Activated CD4-positive, alpha-beta T cell treated with anti-CD3 and anti-CD28 coated beads for 36 hours (primary cell): Measurements from ENCODE around the gene IFI35. TPM values are rescaled to one million over a fixed set of nuclear protein-coding genes. Genes with fewer than 3 reads are reported as not detected.
"Not testable (repeated sequence)": the region's sequence is repeated elsewhere in the genome, so short reads cannot be mapped to it uniquely, and the experiment has no call there.

Experiments used
- ATAC-seq: fragments of 200-7000 bp; cut with Tn5 transposase; one replicate; pipeline ENCODE4 v1.10.0; 2021; ENCODE audit warnings: mild to moderate bottlenecking, moderate library complexity
- CTCF ChIA-PET: fragments of 350-600 bp; sonication (Branson Sonifier 250); formaldehyde crosslinking; loops from one replicate; lab custom pipeline; 2021; ENCODE audit warnings: antibody characterized with exemption; lab: Charles Lee
- POLR2A ChIA-PET: fragments of 350-600 bp; sonication (Branson Sonifier 250); formaldehyde crosslinking; loops from one replicate; lab custom pipeline; 2021; ENCODE audit warnings: antibody characterized with exemption, inconsistent platforms; lab: Charles Lee
- DNase-seq: peaks from one replicate; pipeline ENCODE4 v3.0.0-alpha.2; 2020
- H3K27ac Mint-ChIP-seq: one replicate; pipeline ENCODE4 v1.8.0; 2021; ENCODE audit warnings: mixed read lengths
- H3K27me3 Mint-ChIP-seq: one replicate; pipeline ENCODE4 v1.8.0; 2021; ENCODE audit warnings: mixed read lengths
- H3K36me3 Mint-ChIP-seq: one replicate; pipeline ENCODE4 v1.8.0; 2021; ENCODE audit warnings: low read depth, mixed read lengths
- H3K4me1 Mint-ChIP-seq: one replicate; pipeline ENCODE4 v1.8.0; 2021; ENCODE audit warnings: mixed read lengths
- H3K4me3 Mint-ChIP-seq: one replicate; pipeline ENCODE4 v1.8.0; 2021; ENCODE audit warnings: mild to moderate bottlenecking, moderate library complexity, mixed read lengths
- H3K9me3 Mint-ChIP-seq: one replicate; pipeline ENCODE4 v1.8.0; 2021; ENCODE audit warnings: low read depth, mixed read lengths
- intact Hi-C, 2 experiments: fragments of 100-400 bp; cut with DNase I in 1 of 2; cut with micrococcal nuclease in 1 of 2; formaldehyde crosslinking; loops; one replicate each; pipeline versions ENCODE4 v1.14.2 to v1.15.1; 2022 to 2024; cut with DNase I, micrococcal nuclease
- total RNA-seq, 2 experiments: library from RNA; stranded (reverse); gene quantifications; one replicate each; pipeline ENCODE4 v1.2.3, GENCODE V29; 2021

Gene IFI35
- 10 to 100 TPM; 65.3 to 68.1 TPM for total RNA-seq

- DNase-seq (peak; percentile 94), ATAC-seq (peak; percentile 97)
- Mint-ChIP-seq H3K27ac (peak within 1 kb of the TSS; percentile 100), H3K27me3 (no peaks in the 10 kb centered on the region), H3K4me1 (peaks cover 24% of the 10 kb centered on the region), H3K9me3 (no peaks in the 10 kb centered on the region), H3K4me3 (peak within 1 kb of the TSS; percentile 99), H3K36me3 (peaks cover 28% of the 10 kb centered on the region)
- POLR2A ChIA-PET, result interaction anchor here (1.0 to 1.7 kb wide), 3 partner anchors 9 to 17 kb away, joined by 3 to 13 read pairs (median 4); partner anchors contain the start of gene RPL27
- CTCF ChIA-PET, result interaction anchor here (1.0 to 2.3 kb wide), 2 partner anchors 8 to 165 kb away, joined by 3 to 12 read pairs; partner anchors contain the start of gene RPL27
- intact Hi-C loops, result loop anchor here (1.0 kb wide), 3 partner anchors 9 to 309 kb away; partner anchors contain the start of genes RPL27 (in 1 of the 2) and VAT1 (in 1 of the 2)
These were observed at the start of gene IFI35 for GRCh38 chr17:43006639-43007551. Gene IFI35, plus strand, starts transcription at chr17:43006784. Its CDS starts 164 bp downstream, at chr17:43006948.

DNA sequence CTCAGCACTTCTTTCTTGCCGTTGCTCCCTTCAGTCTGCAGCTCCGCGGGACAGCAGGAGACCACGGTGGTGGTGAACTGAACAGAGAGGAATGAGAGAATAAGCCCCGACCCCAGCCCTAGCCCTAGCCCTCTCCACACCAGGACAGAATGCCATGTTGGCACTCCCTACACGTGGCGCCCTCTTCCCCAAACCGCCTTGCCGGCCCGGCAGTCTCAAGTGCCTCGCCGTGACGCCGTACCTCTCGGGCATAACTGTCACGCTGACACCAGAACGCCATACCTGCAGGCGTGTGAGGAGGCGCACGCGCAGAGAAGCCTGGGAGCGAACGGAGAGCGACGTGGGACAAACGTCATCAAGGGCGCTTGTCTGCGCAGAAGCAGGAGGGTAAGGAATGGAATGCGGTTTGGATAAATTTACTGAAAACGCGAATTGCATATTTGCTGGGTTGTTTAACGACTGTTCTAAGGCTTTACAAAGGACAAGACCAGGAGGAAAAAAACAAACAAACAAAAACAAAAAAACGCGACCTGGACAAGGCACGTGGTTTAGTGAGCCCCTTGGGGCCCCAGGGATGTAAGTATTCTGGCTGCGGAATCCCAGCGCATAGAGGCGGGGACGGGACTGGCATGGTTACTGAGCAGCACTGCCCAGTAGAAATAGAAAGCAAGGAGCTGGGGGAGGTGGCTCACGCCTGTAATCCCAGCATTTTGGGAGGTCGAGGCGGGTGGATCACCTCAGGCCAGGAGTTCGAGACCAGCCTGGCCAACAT, 42.2 kb upstream of the IFI35 start, which contains the start of gene AARSD1:
Gene AARSD1 (minus strand): TSS at position 294 of the 772 bp plus-strand sequence. CDS start 14 bp downstream, at position 280.
- no peaks in the 10 kb centered on the region for H3K9me3 Mint-ChIP-seq
- peaks cover 22% of the 10 kb centered on the region for H3K4me1 Mint-ChIP-seq
- CTCF ChIA-PET, result interaction anchor here (0.7 to 1.7 kb wide), 3 partner anchors 16 to 139 kb away, joined by 3 to 9 read pairs (median 4); partner anchors contain the start of genes PTGES3L, RPL27 and RUNDC1
- DNase-seq, result peak; percentile 95
- H3K27ac Mint-ChIP-seq, result peak within 1 kb of the TSS; percentile 90
- peak; percentile 95 for ATAC-seq
- intact Hi-C loops, result loop anchor here (1.0 kb wide), 9 partner anchors 16 to 402 kb away; partner anchors contain the start of genes RPL27 (in 2 of the 2), BRCA1 (in 1 of the 2), COASY (in 1 of the 2) and PTGES3L (in 1 of the 2)
- POLR2A ChIA-PET, result interaction anchor here (0.8 to 1.0 kb wide), 2 partner anchors 34 to 378 kb away, joined by 3 to 5 read pairs; partner anchors contain the start of gene RPL27
- H3K4me3 Mint-ChIP-seq, result peak within 1 kb of the TSS; percentile 93
- H3K27me3 Mint-ChIP-seq, result no peaks in the 10 kb centered on the region
- peaks cover 33% of the 10 kb centered on the region for H3K36me3 Mint-ChIP-seq

DNA sequence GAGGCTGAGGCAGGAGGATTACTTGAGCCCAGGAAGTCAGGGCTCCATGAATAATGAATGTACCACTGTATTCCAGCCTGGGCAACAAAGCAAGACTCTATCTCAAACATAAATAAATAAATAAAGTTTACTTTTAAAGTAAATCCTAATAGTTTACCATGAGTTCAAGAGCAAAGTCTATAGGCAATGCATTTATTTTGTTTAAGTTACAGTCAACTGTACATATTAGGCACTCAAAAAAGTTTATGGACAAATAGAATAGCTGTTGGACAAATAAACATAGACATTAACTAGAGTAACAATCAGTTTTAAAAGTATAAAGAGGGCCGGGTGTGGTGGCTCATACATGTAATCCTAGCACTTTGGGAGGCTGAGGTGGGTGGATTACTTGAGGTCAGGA, 38.7 kb upstream of the IFI35 start:
- no peak overlapping the region for H3K27ac Mint-ChIP-seq

DNA sequence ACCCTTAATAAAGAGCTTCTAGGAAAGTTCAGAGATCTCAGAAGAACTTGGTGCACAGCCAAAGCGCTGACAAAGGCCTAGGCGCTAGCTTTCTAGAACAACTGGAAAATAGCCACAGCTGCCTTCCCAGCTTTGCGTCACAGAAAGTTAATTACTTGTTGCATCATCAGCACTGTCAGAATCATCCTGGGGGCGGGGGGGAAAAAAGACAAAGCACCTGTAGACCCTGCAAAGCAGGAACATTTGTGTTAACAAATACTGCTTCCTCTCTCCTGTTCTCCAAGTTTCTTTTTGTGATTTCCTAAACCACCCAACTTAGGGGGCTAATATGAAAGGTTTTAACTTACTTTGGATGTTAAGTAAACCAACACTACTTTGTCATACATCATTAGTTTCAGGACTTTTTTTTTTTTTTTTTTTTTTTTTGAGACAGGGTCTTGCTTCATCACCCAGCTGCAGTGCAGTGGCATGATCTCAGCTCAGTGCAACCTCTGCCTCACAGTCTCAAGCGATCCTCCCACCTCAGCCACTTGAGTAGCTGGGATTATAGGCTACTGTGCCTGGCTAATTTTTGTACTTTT, 37.5 kb upstream of the IFI35 start:
- Mint-ChIP-seq H3K9me3 (no peaks in the 10 kb centered on the region), H3K4me3 (no peak overlapping the region), H3K27me3 (no peaks in the 10 kb centered on the region), H3K27ac (peak overlapping the region; percentile 60), H3K36me3 (peaks cover 5% of the 10 kb centered on the region), H3K4me1 (peaks cover 11% of the 10 kb centered on the region)
- POLR2A ChIA-PET, result interaction anchor here (0.6 to 1.0 kb wide), 2 partner anchors 29 to 421 kb away, joined by 3 to 4 read pairs; partner anchors contain the start of gene RPL27
- peak; percentile 44 for DNase-seq
- CTCF ChIA-PET, result interaction anchor here (0.6 to 2.1 kb wide), 2 partner anchors 28 to 474 kb away, joined by 3 to 7 read pairs; partner anchors contain the start of gene RPL27
- ATAC-seq, result peak; percentile 24
- intact Hi-C loops, result no loop called here

More for the DNA sequence above, 38.7 kb upstream of the IFI35 start:
- Mint-ChIP-seq H3K4me3 (no peak overlapping the region), H3K27me3 (no peaks in the 10 kb centered on the region), H3K4me1 (peaks cover 16% of the 10 kb centered on the region), H3K9me3 (no peaks in the 10 kb centered on the region), H3K36me3 (peaks cover 9% of the 10 kb centered on the region)
- intact Hi-C loops, result no loop called here
- CTCF ChIA-PET, result interaction anchor here (0.7 to 2.1 kb wide), 3 partner anchors 30 to 288 kb away, joined by 3 to 7 read pairs (median 3); partner anchors contain the start of gene RPL27
- no peak for DNase-seq
- no peak for ATAC-seq
- POLR2A ChIA-PET, result no interaction called here

GRCh38 chr17:42971589-42971988, 35.0 kb upstream of the IFI35 start:
- no peaks in the 10 kb centered on the region for H3K9me3 Mint-ChIP-seq
- intact Hi-C loops, result no loop called here
- ATAC-seq (no peak), DNase-seq (no peak)
- no peak overlapping the region for H3K27ac Mint-ChIP-seq
- H3K4me1 Mint-ChIP-seq, result peaks cover 6% of the 10 kb centered on the region
- H3K27me3 Mint-ChIP-seq, result no peaks in the 10 kb centered on the region
- CTCF ChIA-PET, result interaction anchor here (0.6 kb wide), 1 partner anchor 246 kb away, joined by 3 read pairs; no protein-coding TSS in a partner anchor
- H3K4me3 Mint-ChIP-seq, result no peak overlapping the region
- POLR2A ChIA-PET, result no interaction called here
- no peaks in the 10 kb centered on the region for H3K36me3 Mint-ChIP-seq

- H3K36me3 Mint-ChIP-seq, H3K4me3 Mint-ChIP-seq, H3K27me3 Mint-ChIP-seq, DNase-seq, H3K9me3 Mint-ChIP-seq, H3K4me1 Mint-ChIP-seq, ATAC-seq, intact Hi-C loops, H3K27ac Mint-ChIP-seq, CTCF ChIA-PET, POLR2A ChIA-PET: not testable (repeated sequence)
These were observed 33.3 kb upstream of the IFI35 start for GRCh38 chr17:42973323-42973722.

DNA sequence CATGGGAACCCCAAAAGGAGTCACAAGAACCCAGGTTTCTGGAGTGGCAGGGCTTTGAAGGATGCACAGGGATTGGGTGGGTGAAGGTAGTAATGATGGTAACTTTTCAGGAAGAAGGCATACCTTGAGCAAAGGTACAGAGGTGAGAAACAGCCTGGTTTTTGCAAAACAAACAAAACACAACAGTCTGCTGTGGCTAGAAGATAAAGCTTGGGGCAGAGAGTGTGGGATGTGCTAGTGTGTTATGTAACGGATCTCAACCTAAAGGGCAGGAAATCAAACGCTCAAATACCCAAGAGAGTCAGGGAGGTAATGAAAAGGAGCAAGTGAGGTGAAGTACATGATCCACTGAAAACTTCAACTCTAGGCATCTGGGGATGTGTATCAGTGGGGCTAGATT, 31.3 kb upstream of the IFI35 start:
- peaks cover 11% of the 10 kb centered on the region for H3K4me1 Mint-ChIP-seq
- ChIA-PET POLR2A (no interaction called here), CTCF (interaction anchor here (0.7 kb wide), 1 partner anchor 707 kb away, joined by 3 read pairs; no protein-coding TSS in a partner anchor)
- no peak overlapping the region for H3K4me3 Mint-ChIP-seq
- no peak for DNase-seq
- no peaks in the 10 kb centered on the region for H3K9me3 Mint-ChIP-seq
- no peaks in the 10 kb centered on the region for H3K27me3 Mint-ChIP-seq
- ATAC-seq, result no peak
- no peaks in the 10 kb centered on the region for H3K36me3 Mint-ChIP-seq
- intact Hi-C loops, result no loop called here
- H3K27ac Mint-ChIP-seq, result no peak overlapping the region

DNA sequence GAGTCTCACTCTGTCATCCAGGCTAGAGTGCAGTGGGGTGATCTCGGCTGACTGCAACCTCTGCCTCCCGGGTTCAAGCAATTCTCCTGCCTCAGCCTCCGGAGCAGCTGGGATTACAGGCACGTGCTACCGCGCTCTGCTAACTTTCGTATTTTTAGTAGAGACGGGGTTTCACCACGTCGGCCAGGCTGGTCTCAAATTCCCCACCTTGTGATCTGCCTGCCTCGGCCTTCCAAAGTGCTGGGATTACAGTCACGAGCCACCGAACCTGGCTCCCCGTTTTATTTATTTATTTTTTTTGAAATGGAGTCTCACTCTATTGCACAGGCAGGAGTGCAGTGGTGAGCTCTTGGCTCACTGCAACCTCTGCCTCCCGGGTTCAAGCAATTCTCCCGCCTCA, 30.9 kb upstream of the IFI35 start:
- not testable (repeated sequence) for H3K27me3 Mint-ChIP-seq, H3K4me3 Mint-ChIP-seq

GRCh38 chr17:42979511-42980273, 26.9 kb upstream of the IFI35 start, which contains the start of gene PTGES3L:
Gene PTGES3L, minus strand, starts transcription at chr17:42980080. Its CDS starts 27 bp downstream, at chr17:42980053.
- DNase-seq (peak; percentile 65), ATAC-seq (peak; percentile 60)
- H3K4me1 Mint-ChIP-seq, result peaks cover 30% of the 10 kb centered on the region
- H3K4me3 Mint-ChIP-seq, result peak within 1 kb of the TSS; percentile 99
- intact Hi-C loops, result loop anchor here (1.0 to 5.0 kb wide), 12 partner anchors 15 to 1012 kb away; partner anchors contain the start of genes RPL27 (in 2 of the 2), AARSD1 (in 1 of the 2), BECN1 (in 1 of the 2) and BRCA1 (in 1 of the 2)
- no peaks in the 10 kb centered on the region for H3K27me3 Mint-ChIP-seq
- CTCF ChIA-PET, result interaction anchor here (0.7 to 1.5 kb wide), 4 partner anchors 15 to 345 kb away, joined by 3 to 5 read pairs (median 4); partner anchors contain the start of gene RPL27
- peaks cover 17% of the 10 kb centered on the region for H3K36me3 Mint-ChIP-seq
- H3K27ac Mint-ChIP-seq, result peak within 1 kb of the TSS; percentile 98
- POLR2A ChIA-PET, result no interaction called here
- H3K9me3 Mint-ChIP-seq, result no peaks in the 10 kb centered on the region

More for the DNA sequence above, 30.9 kb upstream of the IFI35 start:
- intact Hi-C loops, DNase-seq, CTCF ChIA-PET, H3K27ac Mint-ChIP-seq, H3K9me3 Mint-ChIP-seq, ATAC-seq, POLR2A ChIA-PET, H3K36me3 Mint-ChIP-seq: not testable (repeated sequence)
- peaks cover 13% of the 10 kb centered on the region for H3K4me1 Mint-ChIP-seq
